Measurements from ENCODE around the gene PGR. TPM values are rescaled to one million over a fixed set of nuclear protein-coding genes. Genes with fewer than 3 reads are reported as not detected.

The PGR gene
- total RNA-seq, 4 donors from 2014 or later: 0.18 to 0.80 (median 0.53) TPM

DNA sequence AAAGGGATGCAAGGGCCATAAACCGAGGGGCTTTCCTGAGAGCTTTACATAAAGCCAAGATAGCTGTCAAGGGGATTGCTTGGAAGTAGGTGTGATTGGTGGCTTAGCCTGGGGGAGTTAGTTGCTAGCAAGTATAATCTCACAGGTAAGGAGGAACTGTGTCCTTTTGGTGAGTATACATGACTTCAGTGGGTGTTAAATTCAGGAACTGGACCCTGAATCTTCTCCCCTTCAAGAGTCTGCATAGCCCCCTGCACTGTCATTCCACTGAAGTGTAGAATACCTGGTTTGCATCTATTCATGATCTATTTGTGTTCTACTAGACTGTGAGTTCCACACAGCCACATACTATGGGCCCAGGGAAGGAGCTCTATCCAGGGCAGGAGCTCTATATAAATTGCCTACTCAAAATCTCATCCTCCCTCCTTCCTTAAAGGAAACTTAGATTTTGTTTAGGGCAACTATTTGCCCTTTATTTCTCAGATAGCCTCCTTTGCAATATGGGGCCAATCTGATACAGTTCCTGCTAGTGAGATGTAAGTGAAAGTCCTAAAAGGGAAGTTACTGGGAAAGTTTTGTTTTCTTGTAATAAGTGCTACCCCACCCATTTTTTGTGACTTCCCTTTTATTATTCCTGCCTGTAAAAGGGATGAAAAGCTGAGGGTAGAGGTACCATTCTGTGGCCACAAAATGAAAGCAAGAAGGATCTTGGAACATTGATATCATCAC, 120.5 kb downstream of the PGR start:
- 38% methylated on average over 1 of the region's 1 CpG for WGBS

DNA sequence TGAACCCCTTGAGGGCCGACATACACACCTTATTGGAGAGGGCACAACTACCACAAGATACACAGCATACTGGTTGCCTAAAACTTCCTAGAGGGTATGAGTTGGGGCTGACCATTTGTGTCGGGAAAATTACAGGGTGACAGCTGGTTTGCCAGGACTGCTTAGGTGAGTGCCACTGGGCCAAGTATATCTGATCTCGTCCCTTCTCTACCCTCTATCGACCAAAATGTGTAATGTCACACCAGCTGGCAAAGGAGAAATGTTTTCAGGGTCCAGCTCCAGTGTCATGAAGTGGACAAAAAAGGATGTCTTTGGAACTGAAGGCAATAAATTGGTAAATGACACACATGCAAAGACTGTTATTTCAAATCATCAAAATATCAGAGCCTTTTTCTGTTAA, 126.1 kb downstream of the PGR start:
- TF ChIP-seq POLR2AphosphoS5 (IDR thresholded peaks at IDR 0.05) (no peak), POLR2A (IDR thresholded peaks at IDR 0.05) (no peak), EP300 (IDR thresholded peaks at IDR 0.05) (no peak)
- TF ChIP-seq, protein P1, sequence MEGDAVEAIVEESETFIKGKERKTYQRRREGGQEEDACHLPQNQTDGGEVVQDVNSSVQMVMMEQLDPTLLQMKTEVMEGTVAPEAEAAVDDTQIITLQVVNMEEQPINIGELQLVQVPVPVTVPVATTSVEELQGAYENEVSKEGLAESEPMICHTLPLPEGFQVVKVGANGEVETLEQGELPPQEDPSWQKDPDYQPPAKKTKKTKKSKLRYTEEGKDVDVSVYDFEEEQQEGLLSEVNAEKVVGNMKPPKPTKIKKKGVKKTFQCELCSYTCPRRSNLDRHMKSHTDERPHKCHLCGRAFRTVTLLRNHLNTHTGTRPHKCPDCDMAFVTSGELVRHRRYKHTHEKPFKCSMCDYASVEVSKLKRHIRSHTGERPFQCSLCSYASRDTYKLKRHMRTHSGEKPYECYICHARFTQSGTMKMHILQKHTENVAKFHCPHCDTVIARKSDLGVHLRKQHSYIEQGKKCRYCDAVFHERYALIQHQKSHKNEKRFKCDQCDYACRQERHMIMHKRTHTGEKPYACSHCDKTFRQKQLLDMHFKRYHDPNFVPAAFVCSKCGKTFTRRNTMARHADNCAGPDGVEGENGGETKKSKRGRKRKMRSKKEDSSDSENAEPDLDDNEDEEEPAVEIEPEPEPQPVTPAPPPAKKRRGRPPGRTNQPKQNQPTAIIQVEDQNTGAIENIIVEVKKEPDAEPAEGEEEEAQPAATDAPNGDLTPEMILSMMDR (IDR thresholded peaks at IDR 0.05): no peak
- DNase-seq (ENCODE audit: low spot score in 2 of 2): no peak
- Histone ChIP-seq H3K27me3 (no peaks in the 10 kb centered on the region), H3K36me3 (no peaks in the 10 kb centered on the region), H3K4me3 (no peak overlapping the region), H3K27ac (no peak overlapping the region), H3K4me1 (no peaks in the 10 kb centered on the region), H3K9me3 (no peaks in the 10 kb centered on the region)
- WGBS: 81% methylated on average over 4 of the region's 4 CpGs

More for the DNA sequence above, 120.5 kb downstream of the PGR start:
- H3K27me3 ChIP-seq: no peaks in the 10 kb centered on the region
- H3K27ac ChIP-seq: no peak overlapping the region
- no peaks in the 10 kb centered on the region for H3K36me3 ChIP-seq
- no peak overlapping the region for H3K4me3 ChIP-seq
- DNase-seq (ENCODE audit: low spot score in 2 of 2): no peak
- TF ChIP-seq, protein P1 (IDR thresholded peaks at IDR 0.05): no peak
- TF ChIP-seq EP300 (IDR thresholded peaks at IDR 0.05): no peak
- TF ChIP-seq POLR2AphosphoS5 (IDR thresholded peaks at IDR 0.05): no peak
- no peak for TF ChIP-seq POLR2A (IDR thresholded peaks at IDR 0.05)
- H3K9me3 ChIP-seq: no peaks in the 10 kb centered on the region
- H3K4me1 ChIP-seq: no peaks in the 10 kb centered on the region

DNA sequence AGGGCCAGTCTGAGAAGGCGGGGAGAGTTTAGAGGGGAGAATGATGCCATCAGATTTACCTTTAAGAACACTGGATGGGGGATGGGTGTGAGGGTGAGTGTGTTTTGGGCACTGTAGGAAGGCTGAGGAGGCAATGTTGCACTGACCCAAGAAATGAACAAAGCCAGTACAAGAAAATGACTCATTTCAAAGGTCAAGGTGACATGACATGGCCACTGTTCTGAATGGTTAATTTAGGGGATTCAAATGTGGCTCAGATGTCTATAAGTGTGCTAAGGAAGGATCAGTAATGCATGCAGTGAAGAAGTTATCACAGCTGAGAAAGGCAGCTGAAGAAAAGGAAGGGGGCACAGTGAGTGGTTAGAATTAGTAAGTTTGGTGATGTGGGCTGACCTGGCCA, 129.9 kb downstream of the PGR start:
- Histone ChIP-seq H3K27ac (no peak overlapping the region), H3K4me3 (no peak overlapping the region), H3K4me1 (no peaks in the 10 kb centered on the region), H3K36me3 (no peaks in the 10 kb centered on the region), H3K9me3 (no peaks in the 10 kb centered on the region), H3K27me3 (no peaks in the 10 kb centered on the region)
- TF ChIP-seq EP300 (IDR thresholded peaks at IDR 0.05) (no peak), POLR2AphosphoS5 (IDR thresholded peaks at IDR 0.05) (no peak), POLR2A (IDR thresholded peaks at IDR 0.05) (no peak)
- TF ChIP-seq, protein P1 (IDR thresholded peaks at IDR 0.05): no peak
- no peak for DNase-seq (ENCODE audit: low spot score in 2 of 2)
- 84% methylated on average over 1 of the region's 1 CpG for WGBS

DNA sequence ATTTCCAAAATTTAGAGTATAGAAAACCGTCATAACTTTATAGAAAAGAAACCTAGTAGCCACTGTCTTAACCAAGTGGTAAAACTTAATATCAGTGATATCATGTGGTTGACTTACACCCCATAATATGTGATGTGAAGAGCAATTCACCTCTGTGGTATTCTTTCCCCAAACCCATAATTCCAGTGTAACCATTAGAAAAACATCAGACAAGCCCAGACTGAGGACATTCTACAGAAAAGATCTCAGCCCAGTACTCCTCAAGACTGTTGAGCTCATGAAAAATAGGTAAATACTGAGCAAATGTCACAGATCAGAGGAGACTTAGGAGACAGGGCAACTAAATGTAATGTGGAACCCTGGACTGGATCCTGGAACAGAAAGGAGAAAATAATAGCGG, 134.6 kb downstream of the PGR start:
- Histone ChIP-seq H3K9me3 (no peaks in the 10 kb centered on the region), H3K36me3 (peaks cover 3% of the 10 kb centered on the region), H3K4me3 (no peak overlapping the region), H3K27ac (no peak overlapping the region), H3K27me3 (no peaks in the 10 kb centered on the region), H3K4me1 (no peaks in the 10 kb centered on the region)
- 93% methylated on average over 2 of the region's 2 CpGs for WGBS
- DNase-seq (ENCODE audit: low spot score in 2 of 2): no peak
- no peak for TF ChIP-seq POLR2AphosphoS5 (IDR thresholded peaks at IDR 0.05)
- TF ChIP-seq, protein P1 (IDR thresholded peaks at IDR 0.05): no peak
- no peak for TF ChIP-seq EP300 (IDR thresholded peaks at IDR 0.05)

DNA sequence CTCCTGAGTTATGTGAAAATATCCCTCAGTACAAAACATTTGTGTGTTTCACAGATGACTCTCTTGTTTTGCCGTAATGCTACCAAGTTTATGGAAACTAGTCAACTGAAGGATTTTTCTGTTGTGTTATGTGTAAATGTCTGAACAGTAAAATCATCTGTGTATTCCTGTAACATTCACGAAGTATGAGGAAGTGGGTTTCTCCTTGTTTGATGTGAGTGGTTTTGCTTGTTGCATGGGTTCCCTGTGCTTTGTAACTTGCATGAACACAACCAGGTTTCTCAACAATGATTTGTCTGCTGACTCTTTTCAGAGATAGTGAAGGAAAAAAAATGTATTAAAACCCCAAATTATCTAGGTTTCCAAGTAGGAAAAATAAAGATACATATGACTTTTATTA, 138.1 kb downstream of the PGR start:
- Histone ChIP-seq H3K27me3 (no peaks in the 10 kb centered on the region), H3K4me3 (no peak overlapping the region), H3K9me3 (no peaks in the 10 kb centered on the region), H3K4me1 (no peaks in the 10 kb centered on the region), H3K36me3 (peaks cover 3% of the 10 kb centered on the region), H3K27ac (no peak overlapping the region)
- 59% methylated on average over 2 of the region's 2 CpGs for WGBS
- TF ChIP-seq, protein P1 (IDR thresholded peaks at IDR 0.05): no peak
- no peak for TF ChIP-seq POLR2A (IDR thresholded peaks at IDR 0.05)
- no peak for TF ChIP-seq EP300 (IDR thresholded peaks at IDR 0.05)
- no peak for TF ChIP-seq POLR2AphosphoS5 (IDR thresholded peaks at IDR 0.05)
- no peak for DNase-seq (ENCODE audit: low spot score in 2 of 2)

All from suprapubic skin (tissue), 4 donors.